Neuronal stem cell (in vitro differentiated cells): Measurements from ENCODE around the gene CELA2A.

Experiments used
- DNase-seq: peaks from one replicate; pipeline ENCODE4 v3.0.0-alpha.2; 2013; ENCODE audit warnings: low spot score
- H2AFZ ChIP-seq: one replicate; pipeline ENCODE4 v1.6.1; 2013; ENCODE audit warnings: mild to moderate bottlenecking, low read length, inconsistent platforms
- H2AK5ac ChIP-seq: 2 replicates; pipeline ENCODE4 v1.6.1; 2013; ENCODE audit warnings: low read depth, mild to moderate bottlenecking, inconsistent platforms, low read length, moderate library complexity, mixed read lengths
- H2BK120ac ChIP-seq: 2 replicates; pipeline ENCODE4 v1.6.1; 2013; ENCODE audit warnings: low read depth, mild to moderate bottlenecking, inconsistent platforms, low read length, moderate library complexity, mixed read lengths
- H2BK12ac ChIP-seq: one replicate; pipeline ENCODE4 v1.6.1; 2013; ENCODE audit warnings: low read length, inconsistent platforms
- H2BK15ac ChIP-seq: 2 replicates; pipeline ENCODE4 v1.6.1; 2013; ENCODE audit warnings: mild to moderate bottlenecking, low read length, inconsistent platforms, mixed read lengths
- H2BK5ac ChIP-seq: one replicate; pipeline ENCODE4 v1.6.1; 2013; ENCODE audit warnings: inconsistent platforms, mild to moderate bottlenecking, low read length, moderate library complexity
- H3K14ac ChIP-seq: one replicate; pipeline ENCODE4 v1.6.1; 2013; ENCODE audit warnings: low read length, inconsistent platforms
- H3K18ac ChIP-seq: 2 replicates; pipeline ENCODE4 v1.6.1; 2013; ENCODE audit warnings: low read length, inconsistent platforms
- H3K23ac ChIP-seq: 2 replicates; pipeline ENCODE4 v1.6.1; 2013; ENCODE audit warnings: low read depth, mild to moderate bottlenecking, mixed read lengths, low read length, inconsistent platforms; ENCODE audit not compliant: poor library complexity
- H3K27ac ChIP-seq: replicated peaks from 3 replicates; pipeline ENCODE4 v1.5.1; 2013; ENCODE audit warnings: low read length, inconsistent platforms
- H3K27me3 ChIP-seq, 3 experiments: 2 replicates each; pipeline ENCODE4 v1.6.1; 2013; ENCODE audit warnings: low read length in 3 of 3, mild to moderate bottlenecking in 2 of 3, inconsistent platforms in 1 of 3, low read depth in 1 of 3, mixed read lengths in 1 of 3, moderate library complexity in 1 of 3; ENCODE audit not compliant: control insufficient read depth in 3 of 3, insufficient read depth in 3 of 3
- H3K36me3 ChIP-seq, 2 donors: replicated peaks in 1 of 2; 2 replicates each; pipeline ENCODE4 v1.6.1; 2013; ENCODE audit warnings: low read length in 2 of 2; ENCODE audit not compliant: control insufficient read depth in 2 of 2, insufficient read depth in 2 of 2
- H3K4ac ChIP-seq: 2 replicates; pipeline ENCODE4 v1.6.1; 2013; ENCODE audit warnings: inconsistent platforms, mild to moderate bottlenecking, low read length, moderate library complexity
- H3K4me1 ChIP-seq, 2 donors: 1 replicate in 1 of 2; 2 replicates in 1 of 2; pipeline ENCODE4 v1.6.1; 2013; ENCODE audit warnings: low read length in 2 of 2, low read depth in 1 of 2; ENCODE audit not compliant: control insufficient read depth in 2 of 2, insufficient read depth in 1 of 2
- H3K4me2 ChIP-seq: one replicate; pipeline ENCODE4 v1.6.1; 2013; ENCODE audit warnings: mild to moderate bottlenecking, low read length, inconsistent platforms; ENCODE audit not compliant: insufficient read depth, poor library complexity, severe bottlenecking
- H3K4me3 ChIP-seq, 2 donors: 2 replicates each; pipeline ENCODE4 v1.5.1; 2013; ENCODE audit warnings: low read length in 2 of 2, mild to moderate bottlenecking in 2 of 2, inconsistent platforms in 1 of 2, moderate library complexity in 1 of 2
- H3K79me1 ChIP-seq: one replicate; pipeline ENCODE4 v1.6.1; 2013; ENCODE audit warnings: low read depth, mild to moderate bottlenecking, inconsistent platforms, low read length, moderate library complexity
- H3K9ac ChIP-seq: one replicate; pipeline ENCODE4 v1.6.1; 2013; ENCODE audit warnings: mild to moderate bottlenecking, low read depth, low read length, inconsistent platforms; ENCODE audit not compliant: poor library complexity
- H3K9me3 ChIP-seq, 2 donors: replicated peaks in 1 of 2; 2 replicates each; pipeline versions ENCODE3 to v1.6.1; 2013; ENCODE audit warnings: low read length in 2 of 2, mild to moderate bottlenecking in 2 of 2, inconsistent platforms in 1 of 2, low read depth in 1 of 2, mixed read lengths in 1 of 2, moderate library complexity in 1 of 2; ENCODE audit not compliant: control insufficient read depth in 2 of 2, insufficient read depth in 1 of 2
- H4K8ac ChIP-seq: one replicate; pipeline ENCODE4 v1.6.1; 2013; ENCODE audit warnings: low read depth, mild to moderate bottlenecking, inconsistent platforms, low read length, moderate library complexity
- H4K91ac ChIP-seq: one replicate; pipeline ENCODE4 v1.6.1; 2013; ENCODE audit warnings: low read length, low read depth, mild to moderate bottlenecking, inconsistent platforms; ENCODE audit not compliant: poor library complexity
- WGBS, 2 donors: extraction: QIAGEN DNeasy Blood & Tissue Kit; methylation state at CpG; one replicate each; pipeline ENCODE4 v1.1.7; 2013; ENCODE audit warnings: missing lambda C conversion rate in 2 of 2, mixed read lengths in 1 of 2; ENCODE audit not compliant: insufficient read length in 2 of 2, insufficient replicate concordance in 1 of 2; ENCODE audit errors: extremely low coverage in 2 of 2; 5-methylcytosine and 5-hydroxymethylcytosine counted together

CELA2A gene

GRCh38 chr1:15508700-15509487 lies 52.4 kb downstream of the CELA2A start:
- no peaks in the 10 kb centered on the region for H3K27me3 ChIP-seq
- no peak overlapping the region for H4K8ac ChIP-seq
- no peak overlapping the region for H3K4me3 ChIP-seq
- H3K18ac ChIP-seq: no peak overlapping the region
- no peaks in the 10 kb centered on the region for H3K4me1 ChIP-seq
- H3K9ac ChIP-seq: no peak overlapping the region
- H4K91ac ChIP-seq: no peak overlapping the region
- H3K9me3 ChIP-seq: no peaks in the 10 kb centered on the region
- H2AK5ac ChIP-seq: no peak overlapping the region
- no peak overlapping the region for H2BK120ac ChIP-seq
- no peak overlapping the region for H2AFZ ChIP-seq
- no peak overlapping the region for H2BK12ac ChIP-seq
- WGBS, 2 donors: no CpG with 5 or more reads among the region's 12 CpGs
- no peak overlapping the region for H3K27ac ChIP-seq
- H3K36me3 ChIP-seq: peaks cover 2 to 8% of the 10 kb centered on the region in 2 donors
- H3K79me1 ChIP-seq: peaks cover 2% of the 10 kb centered on the region
- no peak overlapping the region for H3K4ac ChIP-seq
- no peak overlapping the region for H2BK15ac ChIP-seq
- DNase-seq: no peak
- no peak overlapping the region for H3K4me2 ChIP-seq
- no peak overlapping the region for H2BK5ac ChIP-seq
- no peak overlapping the region for H3K23ac ChIP-seq
- no peak overlapping the region for H3K14ac ChIP-seq

- Histone ChIP-seq H3K14ac (no peak overlapping the region), H3K36me3 (peaks cover 2 to 8% of the 10 kb centered on the region in 2 donors), H4K8ac (no peak overlapping the region), H3K23ac (no peak overlapping the region), H3K27me3 (no peaks in the 10 kb centered on the region), H3K9me3 (no peaks in the 10 kb centered on the region), H3K9ac (no peak overlapping the region), H4K91ac (no peak overlapping the region), H2BK12ac (no peak overlapping the region), H2AK5ac (no peak overlapping the region), H3K27ac (no peak overlapping the region), H3K4ac (no peak overlapping the region), H2BK120ac (no peak overlapping the region), H3K79me1 (peaks cover 2% of the 10 kb centered on the region), H2BK15ac (no peak overlapping the region), H3K18ac (no peak overlapping the region), H2AFZ (no peak overlapping the region), H3K4me3 (no peak overlapping the region), H3K4me2 (no peak overlapping the region), H3K4me1 (no peaks in the 10 kb centered on the region), H2BK5ac (no peak overlapping the region)
- DNase-seq: no peak
- WGBS, 2 donors: no CpG with 5 or more reads among the region's 7 CpGs
Measured at GRCh38 chr1:15509586-15509985, 53.1 kb downstream of the CELA2A start.

- Histone ChIP-seq H3K4me1 (no peaks in the 10 kb centered on the region), H2AFZ (no peak overlapping the region), H3K18ac (no peak overlapping the region), H3K4me3 (no peak overlapping the region), H3K9ac (no peak overlapping the region), H3K9me3 (no peaks in the 10 kb centered on the region), H2BK120ac (no peak overlapping the region), H3K27ac (no peak overlapping the region), H3K4me2 (no peak overlapping the region), H3K14ac (no peak overlapping the region), H3K4ac (no peak overlapping the region), H4K8ac (no peak overlapping the region), H3K27me3 (no peaks in the 10 kb centered on the region), H3K36me3 (peaks cover under 1 to 8% of the 10 kb centered on the region in 2 donors), H3K79me1 (peaks cover 2% of the 10 kb centered on the region), H2BK12ac (no peak overlapping the region), H3K23ac (no peak overlapping the region), H2BK15ac (no peak overlapping the region), H4K91ac (no peak overlapping the region), H2BK5ac (no peak overlapping the region), H2AK5ac (no peak overlapping the region)
- DNase-seq: no peak
- no CpG with 5 or more reads among the region's 8 CpGs for WGBS, 2 donors
Measured at GRCh38 chr1:15510611-15511405, 54.3 kb downstream of the CELA2A start.

- DNase-seq: no peak
- WGBS, 2 donors: no CpG with 5 or more reads among the region's 4 CpGs
Measured at GRCh38 chr1:15513192-15513591, 56.7 kb downstream of the CELA2A start.

More at GRCh38 chr1:15513192-15513591, 56.7 kb downstream of the CELA2A start:
- H3K27me3 ChIP-seq: no peaks in the 10 kb centered on the region
- H2BK15ac ChIP-seq: no peak overlapping the region
- no peak overlapping the region for H3K4me3 ChIP-seq
- H3K36me3 ChIP-seq: peaks cover 3 to 20% of the 10 kb centered on the region in 2 donors
- no peak overlapping the region for H2AK5ac ChIP-seq
- H2BK5ac ChIP-seq: no peak overlapping the region
- H3K9ac ChIP-seq: no peak overlapping the region
- H3K4me1 ChIP-seq: no peaks in the 10 kb centered on the region
- H3K14ac ChIP-seq: no peak overlapping the region
- no peak overlapping the region for H2BK120ac ChIP-seq
- H3K23ac ChIP-seq: no peak overlapping the region
- H3K4me2 ChIP-seq: no peak overlapping the region
- no peak overlapping the region for H4K91ac ChIP-seq
- H3K9me3 ChIP-seq: no peaks in the 10 kb centered on the region
- H4K8ac ChIP-seq: no peak overlapping the region
- peaks cover 2% of the 10 kb centered on the region for H3K79me1 ChIP-seq
- no peak overlapping the region for H3K27ac ChIP-seq
- no peak overlapping the region for H2BK12ac ChIP-seq
- H3K4ac ChIP-seq: no peak overlapping the region
- no peak overlapping the region for H2AFZ ChIP-seq
- H3K18ac ChIP-seq: no peak overlapping the region
